SK-N-SH (cell line): Measurements from ENCODE around the gene IGSF9.

Source experiments
- RFX5 ChIP-seq: IDR thresholded peaks from 2 replicates; pipeline ENCODE4 v1.6.1; 2012; ENCODE audit warnings: mild to moderate bottlenecking, improper control_type of control experiment, low read length
- YY1 ChIP-seq: IDR thresholded peaks from 2 replicates; pipeline ENCODE4 v1.4.0; 2012; ENCODE audit warnings: low read depth, mild to moderate bottlenecking

DNA sequence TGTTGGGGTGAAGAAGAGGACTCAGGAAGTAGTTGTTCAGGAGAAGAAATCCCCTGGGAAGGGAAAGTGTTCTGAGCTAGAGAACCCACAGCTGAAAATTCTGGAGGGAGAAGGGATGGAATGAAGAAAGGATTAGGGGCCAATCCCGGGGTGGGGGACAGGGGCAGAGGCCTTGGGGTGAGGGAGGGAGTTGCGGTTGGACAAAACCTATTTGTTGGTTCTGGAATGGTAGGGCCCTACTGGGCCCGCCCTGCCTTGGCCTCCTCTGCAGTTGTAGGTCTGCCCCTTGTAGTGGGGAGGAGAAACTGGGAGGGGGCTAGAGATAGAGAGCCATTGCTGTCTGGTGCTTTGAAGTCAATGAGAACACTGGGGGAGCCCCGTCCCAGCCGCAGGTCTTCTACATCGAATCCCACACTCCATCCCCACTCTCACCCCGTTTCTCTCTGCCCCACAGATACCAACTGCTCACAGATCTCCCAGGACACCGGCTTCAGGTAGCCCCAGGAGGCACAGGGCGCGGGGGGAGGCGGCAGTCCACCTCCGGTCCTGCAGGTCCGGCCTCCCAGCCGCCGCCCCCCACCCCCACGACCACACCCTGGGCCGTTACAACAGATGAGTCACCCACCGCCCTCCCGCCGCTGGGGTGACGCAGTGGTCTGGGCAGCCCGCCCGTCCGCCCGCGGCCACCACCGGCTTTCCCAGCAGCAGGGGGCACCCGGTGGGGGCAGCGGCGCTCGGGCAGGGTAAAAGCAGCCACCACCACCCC is 21.2 kb downstream of the IGSF9 start:
- TF ChIP-seq YY1 (no peak), RFX5 (no peak)
